Measurements from ENCODE around the gene UBD.

GRCh38 chr6:29527126-29527525, 32.4 kb downstream of the UBD start:
- TF ChIP-seq CTCF (IDR thresholded peaks at IDR 0.05) (no peak), POLR2A (IDR thresholded peaks at IDR 0.05) (no peak)
